NT2/D1 (cell line): ENCODE results near the gene CRB1.

Source experiments
- SUZ12 ChIP-seq: IDR thresholded peaks from 2 replicates; pipeline ENCODE4 v1.6.1; 2011; ENCODE audit not compliant: insufficient read length, insufficient read depth; ENCODE audit errors: extremely low read depth
- YY1 ChIP-seq: IDR thresholded peaks from 2 replicates; pipeline ENCODE4 v1.6.1; 2011; ENCODE audit not compliant: insufficient read length, insufficient read depth
- ZNF274 ChIP-seq: IDR thresholded peaks from 2 replicates; pipeline ENCODE4 v1.6.1; 2011; ENCODE audit warnings: mild to moderate bottlenecking, low read depth, low read length

GRCh38 chr1:197327776-197328364, 59.8 kb downstream of the CRB1 start:
- TF ChIP-seq YY1 (no peak), SUZ12 (no peak), ZNF274 (no peak)
